Head of caudate nucleus (tissue), 42 donors: Measurements from ENCODE around the gene HERPUD1.

Experiments
- DNase-seq, 42 donors: peaks; one replicate each; pipeline versions ENCODE4 v3.0.0 to v3.0.0-alpha.2; 2020 to 2021; ENCODE audit warnings: mixed read lengths in 7 of 42
- intact Hi-C: fragments of 100-400 bp; cut with DNase I; formaldehyde crosslinking; loops from one replicate; pipeline ENCODE4 v1.15.0; 2022

Gene HERPUD1

DNA sequence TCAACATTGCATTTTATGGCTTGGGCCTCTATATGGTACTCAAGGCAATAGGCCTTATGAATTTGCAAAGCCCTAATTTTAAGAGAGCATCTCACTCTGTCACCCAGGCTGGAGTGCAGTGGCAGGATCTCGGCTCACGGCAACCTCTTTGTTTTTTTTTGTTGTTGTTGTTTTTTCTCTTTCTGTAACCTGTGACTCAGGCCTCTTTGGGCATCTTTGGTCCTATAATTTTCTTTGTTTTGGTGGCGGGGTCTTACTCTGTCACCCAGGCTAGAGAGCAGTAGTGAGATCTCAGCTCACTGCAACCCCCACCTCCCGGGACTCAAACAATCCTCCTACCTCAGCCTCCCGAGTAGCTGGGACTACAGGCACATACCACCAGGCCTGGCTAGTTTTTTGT lies 21.8 kb upstream of the HERPUD1 start:
- no peak for DNase-seq
- intact Hi-C loops, result no loop called here

- peak in 15 of 42 donors; percentile 7 to 52 (median 28) for DNase-seq
- intact Hi-C loops, result no loop called here
Observed at GRCh38 chr16:56910654-56911539, 21.0 kb upstream of the HERPUD1 start.

- peak in 33 of 42 donors; percentile 6 to 58 (median 35) for DNase-seq
- intact Hi-C loops, result no loop called here
Observed at GRCh38 chr16:56911771-56912571, 20.0 kb upstream of the HERPUD1 start.

GRCh38 chr16:56912746-56913708 lies 18.9 kb upstream of the HERPUD1 start:
- intact Hi-C loops, result no loop called here
- DNase-seq, result peak in 1 of 42 donors; percentile 20

DNA sequence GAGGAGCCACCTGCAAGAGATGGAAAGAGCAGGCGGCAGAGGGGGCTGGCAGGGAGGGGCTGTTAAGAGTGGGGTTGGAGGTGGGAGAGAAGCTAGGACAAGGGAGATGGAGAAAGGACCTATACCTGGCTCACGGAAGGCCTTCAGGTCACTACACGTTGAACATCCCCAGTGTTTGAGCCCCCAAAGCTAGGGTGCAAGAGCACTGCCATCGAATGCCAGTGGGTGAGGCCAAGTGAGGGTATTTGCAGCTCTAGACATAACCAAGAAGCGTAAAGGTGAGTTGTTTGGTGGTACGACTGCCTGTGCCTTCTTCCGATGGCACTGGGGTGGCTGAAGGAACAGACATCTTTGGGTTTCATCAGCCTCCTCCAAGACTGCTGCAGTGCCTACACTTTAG lies 17.0 kb upstream of the HERPUD1 start:
- intact Hi-C loops, result no loop called here
- DNase-seq, result no peak

- intact Hi-C loops, result no loop called here
- DNase-seq, result no peak
Observed at GRCh38 chr16:56915336-56916119, 16.4 kb upstream of the HERPUD1 start.

DNA sequence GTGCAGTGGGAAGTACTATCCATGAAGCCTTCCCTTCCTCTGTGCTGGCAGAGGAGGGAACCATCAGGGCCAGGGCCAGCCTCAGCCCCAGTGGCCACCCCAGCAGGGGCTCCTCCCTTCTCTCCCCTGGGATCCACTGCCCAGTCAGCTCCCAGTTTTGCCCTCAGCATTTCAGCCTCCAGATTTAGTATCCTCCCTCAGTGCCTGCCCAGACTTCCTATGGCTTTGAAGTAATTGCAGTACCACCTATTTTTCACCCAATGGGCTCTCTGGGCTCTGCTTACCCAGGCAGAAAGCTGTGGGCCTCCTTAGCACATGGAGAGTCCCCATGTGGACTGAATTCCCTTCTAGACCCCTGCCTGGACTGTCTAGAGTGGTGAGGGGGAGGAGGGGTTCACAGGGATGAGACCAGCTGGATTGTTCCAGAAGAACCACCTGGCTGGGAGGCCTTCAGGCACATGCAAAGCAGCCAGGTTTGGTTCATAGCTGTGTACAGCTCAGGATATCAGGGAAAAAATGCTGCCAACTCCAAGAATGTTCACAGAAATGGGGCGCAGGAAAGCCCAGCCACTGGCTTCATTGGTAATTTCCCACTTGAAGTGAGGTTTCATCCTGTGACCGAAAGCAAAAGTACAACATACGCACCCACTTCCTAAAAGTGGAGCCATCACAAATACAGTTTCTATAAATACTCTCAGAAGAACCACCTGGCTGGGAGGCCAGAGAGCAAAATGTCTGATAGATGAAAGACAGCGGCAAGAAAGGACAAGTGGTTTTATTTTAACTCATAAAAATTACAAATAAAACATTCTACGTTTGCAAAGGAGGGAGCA lies 15.2 kb upstream of the HERPUD1 start:
- DNase-seq, result peak in 3 of 42 donors; percentile 11 to 49 (median 23)
- intact Hi-C loops, result no loop called here

GRCh38 chr16:56918467-56919012 lies 13.4 kb upstream of the HERPUD1 start:
- no peak for DNase-seq
- intact Hi-C loops, result no loop called here

- no peak for DNase-seq
- intact Hi-C loops, result no loop called here
Observed at GRCh38 chr16:56919099-56919800, 12.7 kb upstream of the HERPUD1 start.

GRCh38 chr16:56921571-56921970 lies 10.4 kb upstream of the HERPUD1 start:
- DNase-seq, result no peak
- intact Hi-C loops, result no loop called here

- intact Hi-C loops, result no loop called here
- no peak for DNase-seq
Observed at GRCh38 chr16:56923481-56924091, 8.4 kb upstream of the HERPUD1 start.

DNA sequence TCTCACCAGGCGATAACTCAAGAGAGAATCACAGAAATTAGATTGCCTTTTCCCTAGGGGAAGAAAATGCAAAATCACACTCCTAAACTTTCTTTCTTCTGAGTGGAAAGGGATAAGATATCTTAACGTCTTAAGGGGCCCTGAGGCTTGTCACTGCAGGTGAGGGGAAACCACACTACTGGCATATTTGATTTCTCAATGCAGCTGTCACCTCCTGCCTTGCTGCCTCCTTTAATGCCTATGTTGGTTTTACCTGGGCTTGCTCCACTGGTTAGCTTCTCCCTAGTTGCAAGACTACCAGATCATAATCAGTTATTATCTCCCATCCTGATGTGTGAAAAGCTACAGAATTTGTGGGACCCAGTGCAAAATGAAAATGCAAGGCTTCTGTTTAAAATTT lies 4.5 kb upstream of the HERPUD1 start:
- no peak for DNase-seq
- intact Hi-C loops, result no loop called here

DNA sequence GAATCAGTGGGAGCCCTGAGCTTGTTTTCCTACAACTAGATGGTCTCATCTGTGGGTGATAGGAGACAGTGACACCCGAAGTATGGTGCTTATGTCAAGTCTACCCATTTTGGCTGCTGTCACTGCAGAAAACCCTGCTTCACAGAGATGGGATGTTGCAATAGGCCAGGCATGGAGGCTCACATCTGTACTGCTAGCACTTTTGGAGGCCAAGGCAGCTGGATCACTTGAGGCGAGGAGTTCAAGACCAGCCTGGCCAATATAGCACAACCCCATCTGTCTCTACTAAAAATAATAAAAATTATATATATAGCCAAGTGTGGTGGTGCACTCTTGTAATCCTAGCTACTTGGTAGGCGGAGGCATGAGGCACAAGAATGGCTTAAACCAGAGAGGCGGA lies 2.3 kb upstream of the HERPUD1 start:
- intact Hi-C loops, result loop anchor here (10.0 kb wide), 1 partner anchor 65 kb away; the partner anchor contains the start of gene SLC12A3
- DNase-seq, result no peak

- no peak for DNase-seq
- intact Hi-C loops, result loop anchor here (10.0 kb wide), 1 partner anchor 66 kb away; the partner anchor contains the start of gene SLC12A3
Observed at GRCh38 chr16:56930486-56931270, 1.3 kb upstream of the HERPUD1 start.

DNA sequence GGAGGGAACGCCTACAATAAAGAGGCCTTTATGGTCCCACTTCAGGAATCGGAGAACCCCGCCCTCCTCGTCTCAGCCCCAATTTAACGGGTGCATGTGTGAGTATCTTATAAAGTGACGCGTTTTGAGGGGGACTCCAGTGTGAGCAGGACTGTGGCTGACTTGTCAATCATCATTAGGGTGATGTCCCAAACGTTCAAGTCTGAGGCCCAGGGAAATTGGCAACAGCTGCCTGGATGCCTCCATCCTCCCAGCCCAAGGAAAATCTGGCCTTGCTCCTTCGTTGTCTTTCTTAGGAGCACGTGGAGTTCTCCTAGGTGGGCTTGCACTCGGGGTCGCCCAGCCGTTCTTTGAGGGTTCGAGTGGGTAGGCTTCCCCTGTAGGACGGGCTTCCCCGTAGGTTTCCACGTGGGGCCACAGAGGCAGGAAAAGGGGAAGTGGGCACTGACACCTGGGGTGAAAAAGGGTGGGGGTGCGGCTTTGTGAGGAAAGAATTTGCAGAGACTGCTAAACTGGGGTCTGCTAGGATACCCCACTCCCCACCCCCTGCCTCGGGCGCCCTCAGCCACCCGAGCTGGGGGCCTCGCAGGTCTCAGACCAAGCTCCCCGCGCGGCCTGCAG lies 561 bp upstream of the HERPUD1 start:
- intact Hi-C loops, result loop anchor here (10.0 kb wide), 1 partner anchor 67 kb away; the partner anchor contains the start of gene SLC12A3
- DNase-seq, result peak in 12 of 42 donors; percentile 8 to 48 (median 31)
